PFSK-1 (cell line): ENCODE data around the gene GSC.

Source experiments
- POLR2AphosphoS5 ChIP-seq: IDR thresholded peaks from 2 replicates; pipeline ENCODE4 v1.6.1; 2012; ENCODE audit warnings: low read depth, mild to moderate bottlenecking, control low read depth, low read length, moderate library complexity
- SIN3A ChIP-seq: IDR thresholded peaks from 2 replicates; pipeline ENCODE4 v1.6.1; 2012; ENCODE audit warnings: mild to moderate bottlenecking, low read length, moderate library complexity, borderline replicate concordance; ENCODE audit not compliant: insufficient read depth
- TF ChIP-seq, protein P1 (sequence below), 2 experiments: IDR thresholded peaks; 2 replicates each; pipeline versions ENCODE4 v1.6.1 to v1.8.0; 2011 to 2012; ENCODE audit warnings: low read depth in 2 of 2, low read length in 2 of 2, control low read depth in 1 of 2, inconsistent platforms in 1 of 2, mild to moderate bottlenecking in 1 of 2, moderate library complexity in 1 of 2; ENCODE audit not compliant: insufficient read depth in 1 of 2

DNA sequence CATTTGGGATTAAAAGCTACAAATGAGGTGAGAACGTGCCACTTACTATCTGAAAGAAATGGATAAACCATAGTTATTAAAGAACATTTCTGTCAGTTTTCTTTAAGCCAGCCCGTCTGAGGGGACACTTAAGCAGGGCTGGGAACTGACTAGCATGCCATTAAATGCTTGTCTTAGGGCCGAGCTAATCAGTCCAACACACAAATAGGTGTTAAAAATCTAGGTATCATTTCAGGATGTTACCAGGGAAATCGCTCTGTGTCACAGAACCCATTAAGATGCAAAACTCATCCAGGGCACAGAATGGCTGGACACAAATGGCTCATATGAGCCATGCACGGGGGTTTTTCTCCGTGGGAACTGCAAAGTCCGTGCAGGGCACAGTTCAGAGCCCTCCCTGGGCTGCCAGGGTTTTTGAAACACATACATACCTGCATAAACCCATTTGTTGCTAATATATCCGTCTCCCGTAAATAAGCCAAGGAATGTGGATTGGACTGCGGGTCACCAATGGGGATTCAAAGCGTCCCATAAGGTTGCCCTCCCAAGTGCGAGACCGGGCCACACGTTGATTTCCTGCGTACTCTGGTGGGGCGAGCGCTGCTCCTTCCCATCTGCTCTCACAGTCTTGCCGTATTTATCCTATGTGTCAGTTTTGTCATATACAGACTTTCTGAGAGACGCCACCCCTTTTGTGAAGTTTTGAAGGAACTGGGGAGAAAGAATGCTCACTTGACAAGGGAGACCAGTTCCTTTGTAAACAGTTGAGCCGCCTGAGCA lies 5.4 kb upstream of the GSC start:
- TF ChIP-seq, protein P1, sequence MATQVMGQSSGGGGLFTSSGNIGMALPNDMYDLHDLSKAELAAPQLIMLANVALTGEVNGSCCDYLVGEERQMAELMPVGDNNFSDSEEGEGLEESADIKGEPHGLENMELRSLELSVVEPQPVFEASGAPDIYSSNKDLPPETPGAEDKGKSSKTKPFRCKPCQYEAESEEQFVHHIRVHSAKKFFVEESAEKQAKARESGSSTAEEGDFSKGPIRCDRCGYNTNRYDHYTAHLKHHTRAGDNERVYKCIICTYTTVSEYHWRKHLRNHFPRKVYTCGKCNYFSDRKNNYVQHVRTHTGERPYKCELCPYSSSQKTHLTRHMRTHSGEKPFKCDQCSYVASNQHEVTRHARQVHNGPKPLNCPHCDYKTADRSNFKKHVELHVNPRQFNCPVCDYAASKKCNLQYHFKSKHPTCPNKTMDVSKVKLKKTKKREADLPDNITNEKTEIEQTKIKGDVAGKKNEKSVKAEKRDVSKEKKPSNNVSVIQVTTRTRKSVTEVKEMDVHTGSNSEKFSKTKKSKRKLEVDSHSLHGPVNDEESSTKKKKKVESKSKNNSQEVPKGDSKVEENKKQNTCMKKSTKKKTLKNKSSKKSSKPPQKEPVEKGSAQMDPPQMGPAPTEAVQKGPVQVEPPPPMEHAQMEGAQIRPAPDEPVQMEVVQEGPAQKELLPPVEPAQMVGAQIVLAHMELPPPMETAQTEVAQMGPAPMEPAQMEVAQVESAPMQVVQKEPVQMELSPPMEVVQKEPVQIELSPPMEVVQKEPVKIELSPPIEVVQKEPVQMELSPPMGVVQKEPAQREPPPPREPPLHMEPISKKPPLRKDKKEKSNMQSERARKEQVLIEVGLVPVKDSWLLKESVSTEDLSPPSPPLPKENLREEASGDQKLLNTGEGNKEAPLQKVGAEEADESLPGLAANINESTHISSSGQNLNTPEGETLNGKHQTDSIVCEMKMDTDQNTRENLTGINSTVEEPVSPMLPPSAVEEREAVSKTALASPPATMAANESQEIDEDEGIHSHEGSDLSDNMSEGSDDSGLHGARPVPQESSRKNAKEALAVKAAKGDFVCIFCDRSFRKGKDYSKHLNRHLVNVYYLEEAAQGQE (IDR thresholded peaks at IDR 0.05; ENCODE audit: insufficient read depth in 1 of 2, low read depth in 2 of 2, low read length in 2 of 2): no peak
- TF ChIP-seq POLR2AphosphoS5: no peak
- TF ChIP-seq SIN3A: no peak
